ENCODE measurements around the gene PDGFD.
"Not testable (repeated sequence)": the region's sequence is repeated elsewhere in the genome, so short reads cannot be mapped to it uniquely, and the experiment has no call there.

PDGFD gene

DNA sequence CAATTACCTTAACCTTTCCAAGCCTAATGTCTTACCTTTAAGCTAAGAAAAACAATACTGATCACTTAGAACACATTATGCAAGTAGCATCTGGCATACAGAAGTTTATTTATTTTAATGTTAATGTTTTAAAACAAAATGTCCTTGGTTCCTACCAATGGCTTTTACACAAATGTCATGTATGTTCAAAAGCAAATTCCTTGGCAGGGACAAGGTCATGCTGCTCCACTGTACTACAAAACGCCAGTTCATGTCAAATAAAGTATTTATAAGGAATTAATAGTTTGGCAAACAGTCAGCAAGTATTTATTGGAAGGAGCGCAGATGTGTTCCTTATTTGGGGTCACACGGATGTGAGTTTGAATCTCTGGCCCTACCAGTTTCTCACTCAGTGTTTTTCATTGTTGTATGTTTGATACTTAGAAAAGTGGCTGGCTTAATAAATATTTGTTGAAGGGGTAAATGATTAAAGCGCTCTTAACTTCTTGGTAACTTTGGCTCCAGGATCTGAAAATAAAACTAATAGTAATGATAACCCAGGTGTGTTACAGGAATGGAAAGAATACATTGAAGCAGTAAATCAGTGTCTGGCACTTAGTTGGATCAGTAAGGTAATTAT, 108.9 kb downstream of the PDGFD start:
- DNase-seq (ENCODE audit: low read depth) = no peak

DNA sequence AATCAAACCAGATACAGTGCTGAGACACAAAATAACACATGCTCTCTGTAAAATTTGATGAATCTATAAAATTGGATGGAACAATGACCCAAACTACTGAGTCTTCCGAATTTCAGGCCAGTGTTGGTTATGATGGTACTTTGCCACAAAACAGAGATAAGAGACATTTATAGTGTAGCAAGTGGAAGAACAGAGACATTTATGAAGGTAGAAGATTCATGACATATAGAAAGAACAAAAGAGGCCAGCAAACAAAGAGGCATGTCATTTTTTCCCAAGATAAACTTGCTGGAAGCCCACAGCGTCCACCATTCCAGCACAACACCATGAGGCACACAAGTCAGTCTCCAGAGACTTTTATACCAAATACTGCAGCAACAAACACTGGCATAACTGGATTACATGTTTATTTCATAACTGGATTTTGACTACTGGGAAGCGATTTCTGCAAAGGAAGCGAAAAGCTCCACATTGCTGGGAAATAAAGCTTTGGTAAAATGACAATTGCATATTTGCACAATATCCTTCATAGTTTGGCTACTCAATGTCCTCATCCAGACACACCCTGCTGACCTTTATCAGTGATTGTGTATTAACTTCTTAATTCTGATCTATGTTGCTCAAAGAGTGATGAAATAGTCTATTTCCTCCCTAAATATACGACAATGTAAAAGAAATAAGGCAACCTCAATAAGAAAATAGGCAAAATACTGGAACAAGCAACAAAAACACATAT, 110.0 kb downstream of the PDGFD start:
- DNase-seq (ENCODE audit: low read depth) = no peak

DNA sequence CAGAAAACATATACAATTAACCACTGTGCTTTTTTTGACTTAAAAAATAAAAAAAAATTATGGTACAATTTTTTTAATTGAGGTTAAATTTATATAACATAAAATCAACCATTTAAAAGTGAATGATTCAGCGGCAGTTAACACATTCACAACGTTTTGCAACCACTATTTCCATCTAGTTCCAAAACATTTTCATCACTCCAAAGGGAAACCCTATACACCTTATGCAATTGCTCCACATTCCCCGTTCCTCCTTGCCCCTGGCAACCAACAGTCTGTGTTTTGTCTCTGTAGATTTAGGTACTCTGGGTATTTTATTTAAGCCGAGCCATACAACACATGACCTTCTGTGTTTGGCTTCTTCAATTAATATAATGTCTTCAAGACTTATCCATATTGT, 112.2 kb downstream of the PDGFD start:
- DNase-seq (ENCODE audit: low read depth) = no peak

DNA sequence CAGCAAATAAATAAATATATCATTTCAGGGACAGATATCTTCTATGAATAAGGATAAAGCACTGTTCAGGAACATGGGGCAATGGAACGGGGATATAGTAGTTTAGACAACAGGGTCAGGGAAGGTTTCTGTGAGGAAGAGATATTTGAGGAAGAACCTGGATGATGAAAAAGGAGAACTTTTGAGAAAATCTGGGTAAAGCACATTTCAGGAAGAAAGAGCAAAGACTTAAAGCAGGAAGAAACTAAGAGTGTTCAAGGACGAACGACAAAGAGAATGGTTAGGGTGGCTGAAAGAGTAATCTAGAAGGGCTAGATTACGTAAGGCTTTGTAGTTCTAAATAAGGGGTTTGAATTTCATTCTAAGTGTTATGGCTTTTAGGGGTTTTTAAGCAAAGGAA, 114.8 kb downstream of the PDGFD start:
- no peak for DNase-seq (ENCODE audit: low read depth)

DNA sequence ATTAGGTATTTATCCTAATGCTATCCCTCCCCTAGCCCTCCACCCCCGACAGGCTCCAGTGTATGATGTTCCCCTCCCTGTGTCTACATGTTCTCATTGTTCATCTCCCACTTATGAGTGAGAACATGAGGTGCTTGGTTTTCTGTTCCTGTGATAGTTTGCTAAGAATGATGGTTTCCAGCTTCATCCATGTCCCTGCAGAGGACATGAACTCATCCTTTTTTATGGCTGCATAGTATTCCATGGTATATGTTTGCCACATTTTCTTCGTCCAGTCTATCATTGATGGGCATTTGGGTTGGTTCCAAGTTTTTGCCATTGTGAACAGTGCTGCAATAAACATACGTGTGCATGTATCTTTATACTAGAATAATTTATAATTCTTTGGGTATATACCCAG, 117.1 kb downstream of the PDGFD start:
- not testable (repeated sequence) for DNase-seq (ENCODE audit: low read depth)

DNA sequence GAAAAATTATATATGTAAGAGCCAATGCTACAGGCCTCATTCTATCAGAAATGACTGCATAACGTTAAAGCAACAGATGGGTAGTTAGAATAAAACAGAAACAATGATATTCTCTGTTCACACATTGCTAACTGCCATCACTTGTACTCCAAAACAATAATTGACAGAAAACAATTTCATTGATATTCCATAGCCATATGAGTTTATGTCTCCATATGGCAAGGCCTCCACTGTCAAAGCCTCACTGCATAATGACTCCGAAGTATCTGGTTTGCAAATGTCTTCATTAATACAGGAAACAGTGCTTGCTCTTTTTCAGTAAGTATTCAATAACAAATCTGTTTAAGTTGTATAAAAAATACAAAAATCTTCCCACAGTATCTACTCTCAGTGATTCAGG, 117.6 kb downstream of the PDGFD start:
- DNase-seq (ENCODE audit: low read depth) = no peak

DNA sequence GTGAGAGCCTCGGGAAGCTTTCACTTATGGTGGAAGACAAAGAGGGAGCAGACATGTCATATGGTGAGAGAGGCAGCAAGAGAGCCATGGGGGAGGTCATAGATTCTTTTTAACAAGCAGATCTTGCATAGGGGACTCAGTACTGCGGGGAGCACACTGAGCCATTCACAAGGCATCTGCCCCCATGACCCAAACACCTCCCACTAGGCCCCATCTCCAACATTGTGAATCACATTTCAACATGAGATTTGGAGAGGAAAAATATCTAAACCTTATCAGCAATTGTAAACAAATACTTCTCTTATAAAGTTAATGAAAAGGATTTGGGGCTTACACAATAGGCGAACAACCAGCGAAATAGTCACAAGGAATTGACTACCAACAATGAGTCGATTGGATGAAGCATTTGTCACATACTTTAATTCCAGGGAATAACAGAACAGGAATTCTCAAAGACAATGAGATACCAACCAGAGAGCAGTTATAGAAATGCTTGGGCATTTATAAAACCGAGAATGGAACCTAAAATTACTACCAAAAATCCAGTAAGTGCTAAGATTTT, 120.2 kb downstream of the PDGFD start:
- no peak for DNase-seq (ENCODE audit: low read depth)

DNA sequence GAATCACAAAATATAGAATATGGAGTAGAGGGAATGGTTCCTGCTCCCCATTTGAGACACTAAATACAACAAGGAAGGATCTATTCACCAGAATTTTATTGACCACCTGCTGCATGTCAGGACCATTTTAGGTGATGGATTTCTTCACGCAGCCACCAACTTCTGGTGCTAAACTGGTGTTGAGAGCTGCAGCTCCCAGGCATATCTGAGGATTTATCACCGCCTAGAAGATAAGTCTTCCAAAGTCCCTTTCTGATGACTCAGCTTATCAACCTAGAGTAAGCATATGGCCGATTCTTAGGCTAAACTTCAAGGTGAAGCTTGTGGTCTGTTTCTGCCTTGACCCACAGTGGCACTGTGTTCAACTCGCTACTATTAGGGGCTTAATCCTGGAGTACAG, 120.8 kb downstream of the PDGFD start:
- DNase-seq (ENCODE audit: low read depth) = no peak

DNA sequence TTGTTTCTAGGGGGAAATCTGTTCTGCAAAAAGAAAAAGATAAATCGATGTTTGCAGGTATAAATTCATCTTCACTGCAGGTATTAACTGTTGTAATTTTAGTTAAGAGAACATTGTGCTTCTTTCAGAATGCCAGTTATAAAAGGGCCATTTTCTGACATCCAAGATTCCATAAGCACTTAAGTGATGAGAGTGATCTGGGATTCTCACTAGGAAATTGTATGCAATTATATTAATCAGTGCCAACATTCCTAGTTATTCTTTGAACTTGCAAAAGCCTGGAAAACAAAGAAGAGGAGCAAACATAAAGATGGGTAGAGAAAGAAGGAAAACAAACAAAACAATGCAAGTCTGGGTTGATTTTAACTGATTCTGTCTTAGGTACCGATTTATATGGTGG, 122.2 kb downstream of the PDGFD start:
- no peak for DNase-seq (ENCODE audit: low read depth)

DNA sequence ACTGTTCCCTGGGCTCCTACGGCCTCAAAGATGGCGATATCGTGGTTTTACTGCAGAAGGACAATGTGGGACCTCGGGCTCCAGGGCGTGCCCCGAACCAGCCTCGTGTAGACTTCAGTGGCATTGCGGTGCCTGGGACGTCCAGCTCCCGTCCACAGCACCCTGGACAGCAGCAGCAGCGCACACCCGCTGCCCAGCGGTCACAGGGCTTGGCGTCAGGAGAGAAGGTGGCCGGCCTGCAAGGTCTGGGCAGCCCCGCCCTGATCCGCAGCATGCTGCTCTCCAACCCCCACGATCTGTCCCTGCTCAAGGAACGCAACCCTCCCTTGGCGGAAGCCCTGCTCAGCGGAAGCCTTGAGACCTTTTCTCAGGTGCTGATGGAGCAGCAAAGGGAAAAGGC, 127.0 kb downstream of the PDGFD start:
- DNase-seq (ENCODE audit: low read depth) = no peak

DNA sequence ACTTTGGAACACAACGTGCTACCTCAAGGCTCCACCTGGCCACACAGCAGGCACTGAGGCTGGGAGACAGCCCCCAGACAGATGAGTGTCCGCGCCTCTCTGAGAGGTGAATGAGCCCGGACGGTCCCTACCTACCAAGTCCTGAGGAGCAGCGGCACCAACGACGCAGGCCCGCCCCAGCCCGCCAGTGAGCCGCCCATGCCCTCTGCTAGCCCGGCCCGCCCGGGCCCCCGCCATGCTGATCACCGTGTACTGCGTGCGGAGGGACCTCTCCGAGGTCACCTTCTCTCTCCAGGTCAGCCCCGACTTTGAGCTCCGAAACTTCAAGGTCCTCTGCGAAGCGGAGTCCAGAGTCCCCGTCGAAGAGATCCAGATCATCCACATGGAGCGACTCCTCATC, 127.4 kb downstream of the PDGFD start, which contains the start of gene DDI1:
DDI1 (plus strand) TSS at position 53 of the 400 bp plus-strand sequence; CDS start at position 236, 183 bp downstream.
- DNase-seq (ENCODE audit: low read depth) = no peak

DNA sequence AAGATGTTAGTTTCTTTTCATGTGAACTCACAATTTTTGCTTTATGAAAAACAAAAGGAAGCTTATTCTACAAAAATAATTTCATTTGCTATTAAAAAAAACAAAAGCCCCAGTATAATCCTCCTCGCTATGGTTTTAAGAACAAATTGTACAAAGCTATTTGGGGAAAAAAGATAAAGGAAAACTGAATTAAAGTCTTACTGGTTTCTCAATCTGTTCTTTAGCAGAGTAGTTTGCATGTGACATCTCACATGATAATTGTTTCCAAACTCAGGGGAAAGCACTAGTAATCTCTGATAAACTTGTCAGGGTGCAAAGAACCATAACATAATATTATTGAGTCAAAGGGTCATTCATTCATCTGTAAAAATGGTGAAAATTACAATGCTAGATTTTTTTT, 130.4 kb downstream of the PDGFD start:
- DNase-seq (ENCODE audit: low read depth) = no peak

DNA sequence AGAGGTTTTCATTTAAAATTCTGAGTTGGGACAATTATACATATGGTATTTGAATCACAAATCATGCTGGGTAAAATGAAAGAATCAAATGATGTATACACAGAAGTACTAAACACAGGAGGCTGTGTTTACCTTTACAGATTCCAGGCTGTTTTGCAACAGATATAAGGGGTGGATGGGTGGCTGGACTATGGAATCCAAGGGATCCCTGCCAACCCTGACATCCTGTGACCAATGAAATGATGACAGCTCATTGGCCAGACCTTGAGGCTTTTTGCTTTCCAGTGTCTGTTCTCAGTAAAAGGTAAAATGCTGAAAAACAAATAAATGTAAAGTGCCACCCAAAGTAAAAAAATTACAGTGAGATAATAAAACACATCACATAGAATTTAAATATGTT, 130.8 kb downstream of the PDGFD start:
- DNase-seq (ENCODE audit: low read depth) = peak; percentile 65

DNA sequence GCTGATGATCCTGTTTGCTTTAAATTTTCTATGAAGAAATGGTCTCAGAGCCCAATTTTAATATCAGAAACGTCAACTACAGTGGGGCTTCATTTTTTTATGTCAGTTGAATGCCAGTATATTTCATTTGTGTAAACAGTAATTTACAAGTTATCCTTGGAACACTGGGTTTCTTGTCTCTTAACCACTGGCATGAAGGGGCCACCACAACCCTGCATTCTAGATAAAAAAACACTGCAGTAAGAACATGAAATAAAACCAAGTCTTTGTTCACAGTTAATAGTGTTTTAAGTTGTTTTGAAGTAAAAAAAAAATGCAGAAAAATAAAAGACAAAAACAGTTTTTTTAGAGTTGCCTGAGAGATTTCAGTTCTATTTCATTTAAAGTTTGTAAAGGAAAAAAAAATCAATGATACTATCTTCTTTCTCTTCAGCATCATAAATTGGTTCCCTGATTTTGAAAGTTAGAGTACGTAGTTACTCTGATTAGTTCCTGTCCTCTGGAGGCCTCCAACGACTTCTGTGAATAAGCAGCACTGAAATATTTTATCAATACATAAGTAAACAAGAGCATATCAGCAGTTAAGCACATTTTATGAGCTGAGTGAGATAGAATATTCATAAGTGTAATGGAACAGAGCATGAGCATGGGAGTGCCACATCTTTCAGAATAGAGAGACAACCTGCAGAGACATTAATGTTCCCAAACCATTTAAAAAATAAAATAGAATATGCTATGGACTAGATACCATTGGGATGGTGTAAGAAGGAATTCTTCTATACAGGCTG, 135.3 kb downstream of the PDGFD start:
- no peak for DNase-seq (ENCODE audit: low read depth)

DNA sequence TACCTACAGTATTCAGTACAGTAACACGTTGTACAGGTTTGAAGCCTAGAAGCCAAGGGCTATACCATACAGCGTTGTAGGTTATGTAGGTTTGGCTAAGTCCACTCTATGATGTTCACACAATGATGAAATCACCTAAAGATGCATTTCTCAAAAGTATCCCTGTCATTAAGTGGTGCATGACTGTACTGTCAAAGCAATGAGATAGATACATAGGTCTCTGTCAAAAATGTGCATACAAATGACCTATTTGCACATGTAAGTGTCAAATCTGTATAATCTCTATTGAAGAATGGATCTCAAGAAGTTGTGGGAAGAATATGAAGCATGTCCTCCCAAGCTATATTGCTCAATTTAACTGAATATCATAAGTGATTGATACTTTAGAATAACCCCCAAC, 139.4 kb downstream of the PDGFD start:
- no peak for DNase-seq (ENCODE audit: low read depth)

DNA sequence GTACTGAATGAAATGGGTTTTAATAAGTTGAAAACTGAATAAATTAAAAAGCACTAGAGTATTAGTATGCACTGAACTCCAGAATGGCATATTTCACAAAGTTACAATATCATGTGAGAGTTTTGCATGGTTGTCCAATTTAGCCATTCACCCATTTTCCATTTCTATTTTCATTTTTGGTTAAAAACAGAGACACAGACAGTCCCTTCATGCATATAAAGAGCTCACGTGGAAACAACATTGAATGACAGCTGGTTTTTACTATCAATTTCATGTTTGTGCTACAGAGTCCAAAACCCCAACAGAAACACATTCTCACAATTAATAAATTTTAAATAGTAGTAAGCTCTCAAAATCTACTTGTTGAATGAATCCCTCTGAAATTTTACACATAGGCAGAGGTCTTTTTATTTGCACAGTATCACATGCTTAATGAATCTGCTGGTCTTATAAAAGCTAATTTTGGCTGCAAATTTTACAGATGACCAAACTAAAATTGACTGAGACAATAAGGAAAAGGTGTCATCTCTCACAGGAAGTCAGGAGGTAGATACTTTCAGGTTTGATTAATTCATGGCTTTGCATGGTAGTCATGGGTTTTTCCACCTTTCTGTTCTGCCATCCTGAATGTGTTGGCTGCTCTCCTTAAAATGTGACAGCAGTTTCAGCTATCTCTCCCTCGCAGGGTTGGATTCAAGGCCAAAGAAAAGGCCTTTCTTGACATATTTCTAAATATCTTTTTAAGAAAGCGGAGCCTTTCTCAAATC, 148.1 kb downstream of the PDGFD start:
- no peak for DNase-seq (ENCODE audit: low read depth)

DNA sequence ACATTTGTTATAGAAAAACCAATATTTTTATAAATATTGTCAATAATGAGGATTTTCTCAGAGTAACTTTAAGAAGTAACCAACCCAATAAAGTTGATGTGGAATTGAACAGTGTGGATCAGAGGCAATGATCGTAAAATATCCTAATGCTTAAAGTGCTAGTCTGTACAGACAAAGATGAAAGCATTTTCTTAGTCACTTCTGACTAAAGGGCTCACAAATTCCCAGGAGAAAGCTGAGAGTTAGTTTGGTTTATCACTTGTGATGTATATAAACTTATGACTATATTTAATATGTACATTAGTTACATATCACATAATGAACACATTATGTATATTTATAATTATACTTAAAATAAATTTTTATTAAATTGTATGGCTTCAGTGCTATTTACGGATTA, 152.9 kb downstream of the PDGFD start:
- no peak for DNase-seq (ENCODE audit: low read depth)

DNA sequence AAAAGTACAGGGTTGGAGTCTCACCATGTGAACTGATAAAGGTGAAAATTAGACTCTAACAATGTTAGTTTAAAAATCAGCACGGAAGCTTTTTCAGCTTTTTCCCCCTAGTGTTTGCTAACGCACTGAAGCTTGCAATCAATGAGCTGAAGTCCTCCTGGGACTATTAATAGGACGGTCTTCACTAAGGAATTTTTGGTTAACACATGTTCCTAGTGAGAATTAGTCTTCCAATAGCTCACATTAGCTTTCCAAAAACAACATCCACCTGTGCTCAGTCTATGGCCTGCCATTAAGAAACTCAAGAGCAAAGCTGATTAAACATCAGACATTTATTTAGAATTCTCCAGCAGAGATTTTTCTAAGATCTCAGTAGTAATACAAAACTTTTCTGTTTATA, 154.2 kb downstream of the PDGFD start:
- no peak for DNase-seq (ENCODE audit: low read depth)

DNA sequence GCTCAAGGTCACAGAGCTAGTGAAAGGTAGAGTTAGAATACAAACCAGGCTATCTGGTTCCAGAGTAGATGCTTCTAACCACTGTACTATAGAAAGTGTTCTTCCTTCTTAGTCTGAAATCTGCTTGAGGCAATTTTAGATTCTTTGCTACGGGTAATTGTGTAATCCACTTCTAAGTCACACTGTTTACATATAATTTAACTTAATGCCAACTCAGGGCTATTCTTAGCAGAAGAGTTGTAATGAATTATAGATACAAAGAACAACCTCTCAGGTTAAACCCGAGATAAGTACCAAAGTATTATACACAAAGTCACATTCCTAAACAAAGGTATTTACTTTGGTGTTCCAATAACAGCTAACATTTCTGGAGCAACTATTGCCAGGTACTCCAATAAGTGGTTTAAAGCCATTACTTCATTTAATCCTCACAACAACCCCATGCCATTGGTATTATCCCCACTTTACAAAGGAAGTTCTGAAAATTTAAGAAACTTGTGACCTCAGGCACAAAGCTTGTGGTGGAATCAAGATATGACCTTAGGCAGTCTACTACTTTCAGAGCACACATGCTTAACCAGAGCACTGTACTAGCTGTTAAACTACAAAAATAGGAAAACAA, 158.6 kb downstream of the PDGFD start:
- no peak for DNase-seq (ENCODE audit: low read depth)

DNA sequence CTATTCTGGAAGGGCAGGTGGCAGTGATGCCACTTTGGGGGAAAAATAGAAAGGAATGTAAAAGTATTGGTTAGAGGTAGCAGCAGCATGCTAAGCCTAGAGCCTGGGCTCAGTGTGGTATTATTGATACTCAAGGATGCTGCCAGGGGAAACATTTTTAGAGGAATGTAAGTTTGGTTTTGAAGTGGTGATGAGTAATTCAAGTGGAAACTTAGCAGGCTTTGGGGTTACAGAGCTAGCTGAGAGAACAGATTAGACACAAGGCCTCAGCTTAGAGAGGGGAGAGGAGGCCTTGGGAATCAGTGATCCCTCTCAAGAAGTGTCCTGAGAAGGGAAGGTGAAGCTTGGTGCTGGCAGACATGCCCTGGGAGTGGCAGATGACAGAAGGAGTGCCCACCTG, 160.5 kb downstream of the PDGFD start:
- no peak for DNase-seq (ENCODE audit: low read depth)

DNA sequence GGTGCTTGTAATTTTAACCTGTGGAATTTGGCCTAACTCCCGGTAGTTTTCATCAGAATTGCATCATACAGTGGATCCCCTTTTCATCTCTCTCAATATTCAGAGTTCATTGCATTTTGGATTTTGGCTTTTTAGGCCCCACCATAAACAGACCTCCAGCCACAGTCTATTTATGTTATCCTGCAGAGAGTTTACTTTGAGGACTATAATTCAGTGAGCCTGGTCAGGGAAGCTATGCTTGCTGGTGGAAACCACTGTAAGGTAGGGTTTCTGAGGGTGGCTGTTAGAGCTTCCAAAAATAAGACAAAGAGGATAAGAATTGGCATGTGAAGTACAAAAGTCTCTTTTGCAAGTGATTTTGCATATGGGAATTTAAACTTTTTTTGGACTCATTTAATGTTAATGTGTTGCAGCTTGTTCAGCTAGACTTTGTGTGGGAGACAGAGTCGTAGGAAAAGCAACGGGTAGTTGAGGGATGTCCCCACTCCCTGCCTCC, 162.3 kb downstream of the PDGFD start:
- peak; percentile 44 for DNase-seq (ENCODE audit: low read depth)
